Fibroblast of lung (primary cell): ENCODE measurements around the gene CBL.

ENCODE experiments used
- CTCF ChIP-seq, 2 donors: IDR thresholded peaks in 1 of 2; conservative IDR thresholded peaks in 1 of 2; 1 replicate in 1 of 2; 2 replicates in 1 of 2; pipeline ENCODE4 v1.5.1; 2011 to 2012; ENCODE audit warnings: low read length in 2 of 2, control low read depth in 1 of 2, inconsistent platforms in 1 of 2, low read depth in 1 of 2, mild to moderate bottlenecking in 1 of 2
- EZH2 ChIP-seq: IDR thresholded peaks from 2 replicates; pipeline ENCODE4 v1.5.1; 2012; ENCODE audit warnings: low read length, control low read depth, mild to moderate bottlenecking; ENCODE audit errors: missing control alignments

DNA sequence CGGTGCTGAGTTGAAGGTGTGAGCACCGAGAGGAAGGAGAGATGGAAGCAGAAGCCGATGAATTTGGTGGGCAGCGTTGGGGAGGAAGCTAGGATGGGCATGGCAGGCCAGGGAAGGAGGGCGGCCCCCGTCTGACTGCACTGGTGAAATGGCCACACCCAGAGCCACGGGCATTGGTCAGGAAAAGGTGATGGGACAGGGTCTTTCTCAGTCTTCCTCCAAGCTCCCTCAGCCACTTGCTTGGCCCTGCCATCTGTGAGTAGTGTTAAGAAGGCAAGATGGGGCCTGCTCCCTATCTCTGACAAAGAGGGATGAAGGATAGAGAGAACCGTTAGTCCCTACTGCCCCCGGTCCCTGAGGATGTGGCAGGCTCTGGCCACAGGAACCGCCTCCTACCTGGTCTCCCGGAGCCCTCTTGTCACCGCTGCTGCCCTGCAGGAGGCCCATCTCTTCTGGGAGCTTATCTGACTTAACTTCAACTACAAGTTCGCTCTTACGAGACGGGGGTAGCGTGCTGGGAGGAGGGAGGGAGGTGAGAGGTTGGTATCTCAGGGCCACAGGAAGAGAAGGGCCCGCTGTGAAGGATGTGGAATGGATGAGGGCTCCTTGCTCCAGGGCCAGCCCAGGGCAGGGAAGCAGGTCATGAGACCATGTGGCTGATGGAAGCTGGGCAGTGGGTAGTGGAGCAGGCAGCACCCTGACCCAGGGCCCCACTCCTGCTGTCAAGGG lies 104.0 kb downstream of the CBL start:
- TF ChIP-seq CTCF (conservative IDR thresholded peaks at IDR 0.05 in 1 of 2, IDR thresholded peaks at IDR 0.05 in 1 of 2; ENCODE audit: low read depth in 1 of 2, low read length in 2 of 2) (no peak), EZH2 (no peak)
